IMR-90 (cell line): ENCODE results near the gene NEO1. TPM values are rescaled to one million over a fixed set of nuclear protein-coding genes. Genes with fewer than 3 reads are reported as not detected.

Experiments used
- ATAC-seq: fragments of 200-7000 bp; cut with Tn5 transposase; 2 replicates; pipeline ENCODE4 v1.9.1; 2020; ENCODE audit warnings: low read depth, mild to moderate bottlenecking, moderate library complexity
- BruUV-seq: library from RNA; stranded (reverse); fragments of 400-500 nt; replicated peaks from 2 replicates; lab custom pipeline; 2021; lab: Mats Ljungman, UMichigan
- CTCF ChIA-PET: fragments of 300-600 bp; formaldehyde crosslinking; extraction: SDS; loops from one replicate; lab custom pipeline; 2021; ENCODE audit warnings: antibody characterized with exemption; lab: Yijun Ruan, JAX
- POLR2A ChIA-PET: fragments of 300-600 bp; sonication (Branson Sonifier 250); formaldehyde crosslinking; loops from one replicate; lab custom pipeline; 2022; ENCODE audit warnings: antibody characterized with exemption; ENCODE audit not compliant: unreplicated experiment; lab: Charles Lee
- DNase-seq: peaks from one replicate; pipeline ENCODE4 v3.0.0; 2013
- H2AFZ ChIP-seq: replicated peaks from 2 replicates; pipeline ENCODE3; 2013; ENCODE audit warnings: low read length, mild to moderate bottlenecking; ENCODE audit not compliant: poor library complexity
- H2AK5ac ChIP-seq: 2 replicates; pipeline ENCODE4 v1.6.1; 2013; ENCODE audit warnings: low read depth, low read length, inconsistent platforms
- H2AK9ac ChIP-seq: replicated peaks from 2 replicates; pipeline ENCODE3; 2013; ENCODE audit warnings: mild to moderate bottlenecking, low read depth, low read length, moderate library complexity; ENCODE audit not compliant: poor library complexity
- H2BK120ac ChIP-seq: 2 replicates; pipeline ENCODE4 v1.6.1; 2013; ENCODE audit warnings: low read depth, low read length, inconsistent platforms
- H2BK15ac ChIP-seq: 3 replicates; pipeline ENCODE4 v1.6.1; 2013; ENCODE audit warnings: low read depth, low read length, inconsistent platforms
- H2BK20ac ChIP-seq: 2 replicates; pipeline ENCODE4 v1.6.1; 2013; ENCODE audit warnings: low read depth, mild to moderate bottlenecking, inconsistent platforms, low read length, moderate library complexity
- H2BK5ac ChIP-seq: 2 replicates; pipeline ENCODE4 v1.6.1; 2013; ENCODE audit warnings: mild to moderate bottlenecking, low read depth, low read length, inconsistent platforms; ENCODE audit not compliant: poor library complexity, severe bottlenecking
- H3K14ac ChIP-seq: replicated peaks from 2 replicates; pipeline ENCODE4 v1.6.1; 2013; ENCODE audit warnings: low read depth, low read length, inconsistent platforms
- H3K18ac ChIP-seq: 2 replicates; pipeline ENCODE4 v1.6.1; 2013; ENCODE audit warnings: low read depth, low read length, control low read depth
- H3K23ac ChIP-seq: 2 replicates; pipeline ENCODE4 v1.6.1; 2013; ENCODE audit warnings: low read depth, low read length, inconsistent platforms
- H3K27ac ChIP-seq: 2 replicates; pipeline ENCODE4 v1.5.1; 2013; ENCODE audit warnings: mild to moderate bottlenecking, control low read depth, low read length; ENCODE audit not compliant: insufficient read depth
- H3K27me3 ChIP-seq: 2 replicates; pipeline ENCODE4 v1.6.1; 2013; ENCODE audit warnings: low read length; ENCODE audit not compliant: control insufficient read depth, insufficient read depth
- H3K36me3 ChIP-seq: 2 replicates; pipeline ENCODE4 v1.6.1; 2013; ENCODE audit warnings: low read length, mixed read lengths; ENCODE audit not compliant: control insufficient read depth, insufficient read depth
- H3K4ac ChIP-seq: 2 replicates; pipeline ENCODE4 v1.6.1; 2013; ENCODE audit warnings: low read depth, low read length, inconsistent platforms
- H3K4me1 ChIP-seq: 2 replicates; pipeline ENCODE4 v1.6.1; 2013; ENCODE audit warnings: low read length, mixed read lengths; ENCODE audit not compliant: control insufficient read depth, insufficient read depth
- H3K4me2 ChIP-seq: 2 replicates; pipeline ENCODE4 v1.6.1; 2013; ENCODE audit warnings: low read depth, mild to moderate bottlenecking, control low read depth, low read length, moderate library complexity
- H3K4me3 ChIP-seq: 2 replicates; pipeline ENCODE4 v1.5.1; 2013; ENCODE audit warnings: low read depth, mild to moderate bottlenecking, control low read depth, low read length, moderate library complexity; ENCODE audit not compliant: insufficient read depth
- H3K56ac ChIP-seq: 2 replicates; pipeline ENCODE4 v1.6.1; 2013; ENCODE audit warnings: low read length, inconsistent platforms; ENCODE audit not compliant: insufficient read depth; ENCODE audit errors: extremely low read depth
- H3K79me1 ChIP-seq, 2 experiments: 2 replicates each; pipeline ENCODE4 v1.6.1; 2013; ENCODE audit warnings: low read length in 2 of 2, inconsistent platforms in 1 of 2, low read depth in 1 of 2
- H3K9ac ChIP-seq: 2 replicates; pipeline ENCODE4 v1.6.1; 2013; ENCODE audit warnings: low read depth, low read length, control low read depth
- H3K9me1 ChIP-seq: 2 replicates; pipeline ENCODE4 v1.6.1; 2013; ENCODE audit warnings: low read length, inconsistent platforms; ENCODE audit not compliant: insufficient read depth
- H3K9me3 ChIP-seq: 2 replicates; pipeline ENCODE4 v1.6.1; 2013; ENCODE audit warnings: low read length; ENCODE audit not compliant: control insufficient read depth, insufficient read depth
- H4K20me1 ChIP-seq: 2 replicates; pipeline ENCODE4 v1.6.1; 2013; ENCODE audit warnings: low read length, inconsistent platforms; ENCODE audit not compliant: insufficient read depth
- H4K5ac ChIP-seq: 2 replicates; pipeline ENCODE4 v1.6.1; 2013; ENCODE audit warnings: mild to moderate bottlenecking, low read depth, low read length, control low read depth
- H4K8ac ChIP-seq, 2 experiments: 2 replicates each; pipeline ENCODE4 v1.6.1; 2013; ENCODE audit warnings: low read depth in 2 of 2, low read length in 2 of 2, control low read depth in 1 of 2, inconsistent platforms in 1 of 2
- H4K91ac ChIP-seq: 2 replicates; pipeline ENCODE4 v1.6.1; 2013; ENCODE audit warnings: low read depth, low read length, inconsistent platforms; ENCODE audit not compliant: insufficient read depth
- CEBPB ChIP-seq: IDR thresholded peaks from 2 replicates; pipeline ENCODE4 v1.6.1; 2012; ENCODE audit warnings: low read depth, low read length, improper control_type of control experiment
- CHD1 ChIP-seq: IDR thresholded peaks from 2 replicates; pipeline ENCODE4 v1.6.1; 2012; ENCODE audit warnings: low read depth, low read length, improper control_type of control experiment
- MAFK ChIP-seq: IDR thresholded peaks from 2 replicates; pipeline ENCODE4 v1.6.1; 2012; ENCODE audit warnings: low read depth, low read length, improper control_type of control experiment
- MAZ ChIP-seq: IDR thresholded peaks from 2 replicates; pipeline ENCODE4 v1.6.1; 2012; ENCODE audit warnings: low read depth, mild to moderate bottlenecking, low read length, improper control_type of control experiment, moderate library complexity, borderline replicate concordance
- MXI1 ChIP-seq: IDR thresholded peaks from 2 replicates; pipeline ENCODE4 v1.6.1; 2012; ENCODE audit warnings: low read depth, mild to moderate bottlenecking, low read length, moderate library complexity, borderline replicate concordance
- POLR2A ChIP-seq: IDR thresholded peaks from 2 replicates; pipeline ENCODE4 v1.6.1; 2012; ENCODE audit warnings: mild to moderate bottlenecking, low read depth, low read length
- RAD21 ChIP-seq: IDR thresholded peaks from 2 replicates; pipeline ENCODE4 v1.6.1; 2012; ENCODE audit warnings: low read length, improper control_type of control experiment
- RCOR1 ChIP-seq: IDR thresholded peaks from 2 replicates; pipeline ENCODE4 v1.6.1; 2012; ENCODE audit warnings: mild to moderate bottlenecking, low read length, improper control_type of control experiment; ENCODE audit not compliant: insufficient replicate concordance
- SMC3 ChIP-seq: fragments of 150-350 bp; IDR thresholded peaks from 2 replicates; pipeline ENCODE4 v1.6.1; 2016; ENCODE audit warnings: low read depth, mild to moderate bottlenecking, antibody characterized with exemption, low read length, moderate library complexity
- WGBS, 2 experiments: methylation state at CpG; one replicate each; pipeline versions ENCODE4 v1.1.5 to v1.1.7; 2013; ENCODE audit warnings: missing lambda C conversion rate in 2 of 2; ENCODE audit not compliant: insufficient read length in 1 of 2; ENCODE audit errors: extremely low coverage in 2 of 2; 5-methylcytosine and 5-hydroxymethylcytosine counted together
- dilution Hi-C: fragments of 300-500 bp; cut with HindIII; formaldehyde crosslinking; loops from one replicate; pipeline ENCODE4 v1.14.3; 2018; ENCODE audit warnings: low sequenced_read_pairs; ENCODE audit not compliant: unreplicated experiment
- in situ Hi-C: fragments of 300-500 bp; cut with MboI; formaldehyde crosslinking; loops from 3 replicates; pipeline ENCODE4 v1.14.3; 2019; ENCODE audit warnings: low sequenced_read_pairs, inconsistent platforms, mixed read lengths
- intact Hi-C: fragments of 100-400 bp; cut with micrococcal nuclease; formaldehyde crosslinking; loops from 2 replicates; pipeline ENCODE4 v1.10.0; 2022
- polyA plus RNA-seq, 3 experiments: library from polyadenylated mRNA; depleted of rRNA; stranded (reverse); fragments of >200 nt; gene quantifications; 2 replicates each; pipeline ENCODE4 v1.2.3, GENCODE V29; 2012; ENCODE audit warnings: low replicate concordance in 1 of 3
- total RNA-seq: library from RNA; depleted of rRNA; stranded (reverse); fragments of >200 nt; gene quantifications from 2 replicates; pipeline ENCODE4 v1.2.3, GENCODE V29; 2012
- TF ChIP-seq, protein P1 (sequence below): conservative IDR thresholded peaks from 2 replicates; pipeline ENCODE4 v1.5.1; 2012; ENCODE audit warnings: mild to moderate bottlenecking, low read depth, low read length, improper control_type of control experiment
- TF ChIP-seq, protein P2 (sequence below): fragments of 150-350 bp; IDR thresholded peaks from 2 replicates; pipeline ENCODE4 v1.6.1; 2017; ENCODE audit warnings: mild to moderate bottlenecking, antibody characterized with exemption, low read length, low read depth
- TF ChIP-seq, protein P3 (sequence below): fragments of 150-350 bp; IDR thresholded peaks from 2 replicates; pipeline ENCODE4 v1.6.1; 2016; ENCODE audit warnings: low read depth, mild to moderate bottlenecking, low read length, moderate library complexity, borderline replicate concordance

NEO1 gene
- total and polyA plus RNA-seq, 2 of the 4 experiments (the other 2 are of a cell fraction): 16.3 to 18.5 TPM

DNA sequence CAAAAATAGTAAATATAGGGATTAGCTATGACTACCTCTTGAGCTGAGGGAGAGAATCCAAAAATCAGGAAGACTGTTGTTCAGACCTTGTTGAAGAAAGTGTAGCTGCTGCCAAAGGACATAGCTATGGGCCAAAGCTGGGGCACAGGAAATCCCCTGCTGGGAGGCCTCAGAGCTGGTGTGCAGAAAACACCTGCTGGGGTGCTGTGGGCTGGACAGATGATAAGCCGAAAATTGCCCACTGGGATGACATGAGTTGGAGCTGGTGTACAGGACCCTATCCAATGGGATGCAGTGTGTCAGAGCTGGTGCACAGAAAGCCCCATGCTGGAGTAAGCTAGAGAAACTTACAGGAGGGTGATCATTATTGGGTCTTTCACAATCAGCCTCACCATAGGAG, 121.9 kb downstream of the NEO1 start:
- no TSS peak for BruUV-seq
- Histone ChIP-seq H4K8ac (no peak overlapping the region), H2AK5ac (no peak overlapping the region), H3K79me1 (peaks cover 0 to 3% of the 10 kb centered on the region in 2 experiments; a peak in 1 of 4 replicates), H2BK5ac (no peak overlapping the region), H3K56ac (no peak overlapping the region), H3K36me3 (peaks cover 1% of the 10 kb centered on the region; the same call in 1 of the 2 replicates), H2BK120ac (no peak overlapping the region), H3K4ac (no peak overlapping the region), H4K20me1 (no peaks in the 10 kb centered on the region), H2BK20ac (no peak overlapping the region), H3K27ac (no peak overlapping the region), H3K23ac (no peak overlapping the region), H2AK9ac (no peak overlapping the region), H3K14ac (no peak overlapping the region), H3K4me1 (peaks cover 2% of the 10 kb centered on the region), H3K4me2 (no peak overlapping the region), H4K5ac (no peak overlapping the region), H3K18ac (no peak overlapping the region), H4K91ac (no peak overlapping the region), H3K9ac (no peak overlapping the region), H2AFZ (no peak overlapping the region), H3K27me3 (no peaks in the 10 kb centered on the region), H3K9me1 (no peaks in the 10 kb centered on the region; the same call in 1 of the 2 replicates), H2BK15ac (no peak overlapping the region), H3K9me3 (no peaks in the 10 kb centered on the region), H3K4me3 (no peak overlapping the region)
- ChIA-PET POLR2A (no interaction called here), CTCF (no interaction called here)
- DNase-seq (no peak), ATAC-seq (no peak)
- in situ Hi-C loops (loop anchor here (10.0 kb wide), 1 partner anchor 59 kb away; no protein-coding TSS in a partner anchor), dilution Hi-C loops (no loop called here), intact Hi-C loops (no loop called here)
- TF ChIP-seq, protein P1, sequence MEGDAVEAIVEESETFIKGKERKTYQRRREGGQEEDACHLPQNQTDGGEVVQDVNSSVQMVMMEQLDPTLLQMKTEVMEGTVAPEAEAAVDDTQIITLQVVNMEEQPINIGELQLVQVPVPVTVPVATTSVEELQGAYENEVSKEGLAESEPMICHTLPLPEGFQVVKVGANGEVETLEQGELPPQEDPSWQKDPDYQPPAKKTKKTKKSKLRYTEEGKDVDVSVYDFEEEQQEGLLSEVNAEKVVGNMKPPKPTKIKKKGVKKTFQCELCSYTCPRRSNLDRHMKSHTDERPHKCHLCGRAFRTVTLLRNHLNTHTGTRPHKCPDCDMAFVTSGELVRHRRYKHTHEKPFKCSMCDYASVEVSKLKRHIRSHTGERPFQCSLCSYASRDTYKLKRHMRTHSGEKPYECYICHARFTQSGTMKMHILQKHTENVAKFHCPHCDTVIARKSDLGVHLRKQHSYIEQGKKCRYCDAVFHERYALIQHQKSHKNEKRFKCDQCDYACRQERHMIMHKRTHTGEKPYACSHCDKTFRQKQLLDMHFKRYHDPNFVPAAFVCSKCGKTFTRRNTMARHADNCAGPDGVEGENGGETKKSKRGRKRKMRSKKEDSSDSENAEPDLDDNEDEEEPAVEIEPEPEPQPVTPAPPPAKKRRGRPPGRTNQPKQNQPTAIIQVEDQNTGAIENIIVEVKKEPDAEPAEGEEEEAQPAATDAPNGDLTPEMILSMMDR: no peak
- TF ChIP-seq CHD1: no peak
- no peak for TF ChIP-seq POLR2A
- no peak for TF ChIP-seq RCOR1
- TF ChIP-seq MXI1: no peak
- TF ChIP-seq MAFK: no peak
- no peak for TF ChIP-seq SMC3
- no peak for TF ChIP-seq MAZ
- TF ChIP-seq, protein P2, sequence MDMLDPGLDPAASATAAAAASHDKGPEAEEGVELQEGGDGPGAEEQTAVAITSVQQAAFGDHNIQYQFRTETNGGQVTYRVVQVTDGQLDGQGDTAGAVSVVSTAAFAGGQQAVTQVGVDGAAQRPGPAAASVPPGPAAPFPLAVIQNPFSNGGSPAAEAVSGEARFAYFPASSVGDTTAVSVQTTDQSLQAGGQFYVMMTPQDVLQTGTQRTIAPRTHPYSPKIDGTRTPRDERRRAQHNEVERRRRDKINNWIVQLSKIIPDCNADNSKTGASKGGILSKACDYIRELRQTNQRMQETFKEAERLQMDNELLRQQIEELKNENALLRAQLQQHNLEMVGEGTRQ: no peak
- TF ChIP-seq RAD21: no peak
- no peak for TF ChIP-seq CEBPB
- TF ChIP-seq, protein P3, sequence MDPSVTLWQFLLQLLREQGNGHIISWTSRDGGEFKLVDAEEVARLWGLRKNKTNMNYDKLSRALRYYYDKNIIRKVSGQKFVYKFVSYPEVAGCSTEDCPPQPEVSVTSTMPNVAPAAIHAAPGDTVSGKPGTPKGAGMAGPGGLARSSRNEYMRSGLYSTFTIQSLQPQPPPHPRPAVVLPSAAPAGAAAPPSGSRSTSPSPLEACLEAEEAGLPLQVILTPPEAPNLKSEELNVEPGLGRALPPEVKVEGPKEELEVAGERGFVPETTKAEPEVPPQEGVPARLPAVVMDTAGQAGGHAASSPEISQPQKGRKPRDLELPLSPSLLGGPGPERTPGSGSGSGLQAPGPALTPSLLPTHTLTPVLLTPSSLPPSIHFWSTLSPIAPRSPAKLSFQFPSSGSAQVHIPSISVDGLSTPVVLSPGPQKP: no peak
- no CpG with 5 or more reads among the region's 1 CpG for WGBS, 2 experiments
